Stimulated activated CD4-positive, alpha-beta T cell treated with anti-CD3 and anti-CD28 coated beads, TNF-alpha, amount 100 ng/mL, for 48 hours (primary cell): ENCODE results near the gene CNGA3.
"Not testable (repeated sequence)": the region's sequence is repeated elsewhere in the genome, so short reads cannot be mapped to it uniquely, and the experiment has no call there.

ENCODE experiments used
- DNase-seq, 3 donors: peaks; one replicate each; pipeline ENCODE4 v3.0.0-alpha.2; 2020; ENCODE audit warnings: low read depth in 3 of 3

CNGA3 gene

DNA sequence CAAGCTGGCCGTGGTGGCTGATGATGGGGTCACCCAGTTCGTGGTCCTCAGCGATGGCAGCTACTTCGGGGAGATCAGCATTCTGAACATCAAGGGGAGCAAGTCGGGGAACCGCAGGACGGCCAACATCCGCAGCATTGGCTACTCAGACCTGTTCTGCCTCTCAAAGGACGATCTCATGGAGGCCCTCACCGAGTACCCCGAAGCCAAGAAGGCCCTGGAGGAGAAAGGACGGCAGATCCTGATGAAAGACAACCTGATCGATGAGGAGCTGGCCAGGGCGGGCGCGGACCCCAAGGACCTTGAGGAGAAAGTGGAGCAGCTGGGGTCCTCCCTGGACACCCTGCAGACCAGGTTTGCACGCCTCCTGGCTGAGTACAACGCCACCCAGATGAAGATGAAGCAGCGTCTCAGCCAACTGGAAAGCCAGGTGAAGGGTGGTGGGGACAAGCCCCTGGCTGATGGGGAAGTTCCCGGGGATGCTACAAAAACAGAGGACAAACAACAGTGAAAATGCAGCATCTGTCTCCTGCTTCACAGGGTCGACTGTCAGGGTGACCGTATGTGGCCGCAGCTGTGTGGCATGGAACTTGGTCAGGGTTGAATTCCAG, 50.6 kb downstream of the CNGA3 start:
- no peak for DNase-seq

DNA sequence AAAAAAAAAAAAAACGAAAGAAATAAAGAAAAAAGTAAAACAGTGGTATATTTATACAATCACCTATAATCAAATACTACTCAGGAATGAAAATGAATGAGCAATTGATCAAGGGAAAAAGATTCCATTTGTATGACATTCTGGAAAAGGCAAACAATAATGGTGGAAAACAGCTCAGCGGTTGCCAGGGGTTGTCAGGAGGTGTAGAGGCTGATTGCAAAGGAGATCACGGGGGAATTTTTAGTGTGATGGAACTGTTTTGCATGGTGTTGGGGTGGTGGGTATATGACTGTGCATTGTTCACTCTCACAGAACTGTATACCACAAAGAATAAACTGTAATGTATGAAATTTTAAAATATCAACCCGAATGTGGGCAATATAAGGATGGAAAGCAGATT, 52.9 kb downstream of the CNGA3 start:
- no peak for DNase-seq

DNA sequence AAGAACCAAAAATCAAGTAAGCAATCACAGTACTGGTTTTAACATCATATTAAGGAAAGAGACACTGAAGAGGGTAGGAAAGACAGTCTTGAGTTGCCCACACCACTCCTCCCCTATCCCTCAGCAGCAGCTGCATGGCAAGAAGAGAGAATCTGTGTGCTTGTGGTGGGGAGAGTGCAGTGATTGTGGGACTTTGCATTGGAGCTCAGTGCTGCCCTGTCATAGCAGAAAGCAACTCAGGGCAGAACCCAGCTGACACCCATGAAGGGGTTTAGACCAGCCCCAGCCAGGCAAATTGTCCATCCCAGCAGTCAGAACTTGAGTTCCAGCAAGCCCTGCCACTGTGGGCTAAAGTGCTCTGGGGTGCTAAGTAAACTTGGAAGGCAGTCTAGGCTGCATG, 57.6 kb downstream of the CNGA3 start:
- no peak for DNase-seq

DNA sequence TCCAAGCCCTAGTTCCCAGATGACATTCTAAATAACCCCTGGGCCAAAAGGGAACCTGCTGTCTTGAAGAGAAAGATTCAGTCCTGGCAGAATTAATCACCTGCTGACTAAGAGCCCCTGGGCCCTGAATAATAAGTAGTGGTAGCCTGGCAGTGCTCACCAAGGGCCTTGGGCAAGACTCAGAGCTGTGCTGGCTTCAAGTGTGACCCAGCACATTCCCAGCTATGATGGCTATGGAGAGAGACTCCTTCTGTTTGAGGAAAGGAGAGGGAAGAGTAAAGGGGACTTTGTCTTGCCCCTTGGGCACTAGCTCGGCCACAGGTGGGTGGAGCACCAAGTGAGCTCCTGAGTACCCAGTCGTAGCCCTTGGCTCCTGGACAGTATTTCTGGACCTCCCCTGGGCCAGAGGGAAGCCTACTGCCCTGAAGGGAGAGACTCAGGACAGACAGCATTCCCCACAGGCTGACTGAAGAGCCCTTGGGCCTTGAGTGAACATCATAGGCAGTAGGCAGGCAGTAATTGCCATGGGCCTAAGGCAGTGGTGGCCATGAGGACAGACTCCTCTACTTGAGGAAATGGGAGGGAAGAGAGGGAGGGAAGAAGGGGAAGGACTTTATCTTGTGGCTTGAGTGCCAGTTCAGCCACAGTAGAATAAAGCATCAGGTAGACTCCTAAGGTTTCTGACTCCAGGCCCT, 58.4 kb downstream of the CNGA3 start:
- no peak for DNase-seq

DNA sequence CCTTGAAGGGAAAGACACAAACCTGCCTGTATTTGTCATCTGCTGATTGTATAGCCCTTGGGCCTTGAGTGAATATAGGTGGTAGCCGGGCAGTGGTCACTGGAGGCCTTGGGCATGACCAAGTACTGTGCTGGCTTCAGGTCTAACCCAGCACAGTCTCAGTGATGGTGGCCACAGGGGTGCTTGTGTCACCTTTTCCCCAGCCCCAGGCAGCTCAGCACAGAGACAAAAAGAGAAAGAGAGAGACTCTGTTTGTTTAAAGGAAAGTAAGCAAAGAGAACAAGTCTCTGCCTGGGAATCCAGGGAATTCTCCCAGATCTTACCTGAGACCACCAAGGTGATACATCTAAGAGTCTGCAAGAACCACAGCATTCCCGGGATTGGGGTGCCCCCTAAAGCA, 59.0 kb downstream of the CNGA3 start:
- DNase-seq, result no peak

DNA sequence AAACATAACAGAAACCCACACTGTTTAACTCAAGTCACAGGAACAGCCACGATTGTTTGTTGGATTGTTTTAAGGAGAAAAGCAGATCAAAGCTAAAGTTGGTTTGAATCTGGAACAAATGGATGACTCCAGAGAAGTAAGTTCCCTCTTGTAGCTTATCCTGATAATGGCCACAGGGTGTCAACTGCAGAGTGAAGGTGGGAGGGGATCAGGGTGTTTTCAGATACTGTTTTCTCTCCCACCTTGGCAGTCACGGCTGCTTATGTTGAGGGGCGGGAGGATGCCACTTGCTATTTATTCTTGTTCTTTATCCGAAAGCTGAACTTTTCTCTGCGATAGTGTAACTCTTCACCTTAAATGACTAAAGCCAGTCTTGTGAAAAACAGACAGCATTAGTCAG, 61.9 kb downstream of the CNGA3 start:
- no peak for DNase-seq

DNA sequence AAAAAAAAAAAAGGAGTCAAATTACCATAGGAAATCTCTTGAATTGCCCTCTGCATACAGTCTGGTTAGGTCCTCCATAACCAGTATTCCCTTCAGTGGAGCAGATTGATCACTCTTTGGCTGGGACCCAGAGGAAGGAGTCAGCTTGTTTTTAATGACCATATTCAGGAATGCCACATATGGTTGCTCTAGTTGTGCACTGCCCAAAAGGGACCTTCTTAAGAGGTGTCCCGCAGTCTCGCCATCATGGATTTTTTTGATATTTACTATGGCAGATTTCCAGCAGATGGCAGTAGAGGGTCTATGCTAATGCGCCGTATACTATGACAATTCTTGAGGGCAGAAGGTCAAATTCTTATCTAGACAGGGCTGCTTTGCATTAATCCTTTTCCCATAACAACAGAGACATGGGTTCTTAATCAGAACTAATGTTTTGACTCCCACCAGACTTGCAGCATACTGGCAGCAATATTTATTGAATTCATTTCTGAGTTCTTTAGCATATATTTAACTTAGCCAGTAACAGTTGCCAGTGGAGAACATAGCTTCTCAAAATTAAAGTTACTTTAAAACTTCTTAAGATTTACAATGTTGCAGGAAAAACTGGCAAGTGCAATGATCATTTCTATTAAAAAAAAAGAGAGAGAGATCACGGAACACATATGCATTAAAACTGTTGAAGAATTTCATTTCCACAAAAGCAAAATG, 66.6 kb downstream of the CNGA3 start:
- DNase-seq, result peak; percentile 20 to 65 (median 33)

DNA sequence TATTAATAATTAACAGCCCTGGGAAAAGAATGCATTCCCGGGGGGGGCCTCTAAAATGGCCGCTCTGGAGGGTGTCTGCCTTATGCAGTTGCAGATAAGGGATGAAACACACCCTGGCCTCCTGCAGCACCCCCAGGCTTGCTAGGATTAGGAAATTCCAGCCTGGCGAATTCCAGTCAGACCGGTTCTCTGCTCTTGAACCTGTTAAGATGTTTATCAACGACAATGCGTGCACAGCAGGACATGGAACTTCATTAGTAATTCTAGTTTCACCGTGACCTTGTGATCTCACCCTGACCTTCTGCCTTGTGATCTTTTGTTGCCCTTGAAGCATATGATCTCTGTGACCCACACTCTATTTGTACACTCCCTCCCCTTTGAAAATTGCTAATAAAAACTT, 68.0 kb downstream of the CNGA3 start:
- DNase-seq, result not testable (repeated sequence)

DNA sequence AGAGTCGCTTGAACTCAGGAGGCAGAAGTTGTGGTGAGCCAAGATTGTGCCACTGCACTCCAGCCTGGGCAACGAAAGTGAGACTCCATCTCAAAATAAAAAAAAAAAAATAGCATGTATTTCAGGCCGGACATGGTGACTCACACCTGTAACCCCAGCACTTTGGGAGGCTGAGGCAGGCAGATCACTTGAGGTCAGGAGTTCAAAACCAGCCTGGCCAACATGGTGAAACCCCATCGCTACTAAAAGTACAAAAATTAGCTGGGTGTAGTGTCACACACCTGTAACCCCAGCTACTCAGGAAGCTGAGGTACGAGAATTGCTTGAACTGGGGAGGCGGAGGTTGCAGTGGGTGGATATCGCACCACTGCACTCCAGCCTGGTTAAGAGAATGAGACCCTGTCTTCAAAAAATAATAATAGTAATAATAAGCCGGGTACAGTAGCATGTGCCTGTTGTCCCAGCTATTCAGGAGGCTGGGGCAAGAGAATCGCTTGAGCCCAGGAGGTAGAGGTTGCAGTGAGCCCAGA, 69.5 kb downstream of the CNGA3 start:
- DNase-seq, result not testable (repeated sequence)

DNA sequence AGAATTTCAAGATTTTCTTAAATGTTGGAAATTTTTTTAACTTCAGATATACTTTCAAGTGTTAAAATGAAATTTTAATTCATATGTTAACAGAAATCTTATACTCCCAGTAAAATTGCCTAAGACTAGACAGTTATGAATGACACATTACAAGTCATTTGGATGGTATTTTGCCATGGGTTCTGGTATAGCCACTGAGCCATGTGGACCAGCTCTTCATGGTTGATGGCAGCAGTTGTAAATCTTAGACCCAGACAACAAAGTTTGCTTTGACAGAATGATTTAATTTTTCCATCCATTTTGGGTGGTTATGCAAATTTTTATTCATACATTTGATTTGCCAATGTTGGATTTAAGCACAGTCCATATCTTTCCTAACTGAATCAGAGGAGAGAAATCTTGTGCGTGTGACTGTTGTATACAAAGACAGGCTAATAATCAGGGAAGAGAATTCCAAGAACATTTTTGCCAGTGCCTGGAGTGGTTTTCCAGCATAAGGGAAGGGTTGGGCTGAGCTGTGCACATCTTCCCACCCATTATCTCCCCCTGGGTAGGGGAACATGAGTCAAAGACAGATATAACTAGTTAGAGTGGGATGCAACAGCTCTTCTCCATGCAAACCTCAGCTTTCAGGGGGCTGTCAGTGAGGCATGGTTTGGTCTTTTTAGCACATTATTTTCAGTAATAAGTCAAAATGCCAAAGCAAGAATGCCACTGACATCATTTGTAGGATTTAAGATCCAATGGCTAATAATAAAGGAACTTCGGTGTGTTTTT, 70.3 kb downstream of the CNGA3 start:
- no peak for DNase-seq

DNA sequence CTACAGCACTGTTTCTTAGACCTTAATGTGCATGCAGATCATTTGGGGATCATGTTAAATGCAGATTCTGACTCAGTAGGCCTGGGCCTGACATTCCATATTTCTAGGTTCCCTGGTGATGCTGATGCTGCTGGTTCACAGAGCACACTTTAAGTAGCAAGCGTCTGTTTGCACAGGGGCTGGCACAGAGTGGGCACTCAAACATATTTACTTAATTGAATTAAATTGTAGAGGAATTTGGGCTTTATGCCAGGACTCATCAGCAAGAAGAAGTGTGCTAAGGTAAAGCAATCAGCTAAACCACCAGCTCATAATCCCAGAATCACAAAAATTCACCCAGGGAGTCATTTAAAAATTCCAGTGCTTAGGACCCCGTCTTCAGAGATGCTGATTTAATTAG, 73.3 kb downstream of the CNGA3 start:
- DNase-seq, result no peak

DNA sequence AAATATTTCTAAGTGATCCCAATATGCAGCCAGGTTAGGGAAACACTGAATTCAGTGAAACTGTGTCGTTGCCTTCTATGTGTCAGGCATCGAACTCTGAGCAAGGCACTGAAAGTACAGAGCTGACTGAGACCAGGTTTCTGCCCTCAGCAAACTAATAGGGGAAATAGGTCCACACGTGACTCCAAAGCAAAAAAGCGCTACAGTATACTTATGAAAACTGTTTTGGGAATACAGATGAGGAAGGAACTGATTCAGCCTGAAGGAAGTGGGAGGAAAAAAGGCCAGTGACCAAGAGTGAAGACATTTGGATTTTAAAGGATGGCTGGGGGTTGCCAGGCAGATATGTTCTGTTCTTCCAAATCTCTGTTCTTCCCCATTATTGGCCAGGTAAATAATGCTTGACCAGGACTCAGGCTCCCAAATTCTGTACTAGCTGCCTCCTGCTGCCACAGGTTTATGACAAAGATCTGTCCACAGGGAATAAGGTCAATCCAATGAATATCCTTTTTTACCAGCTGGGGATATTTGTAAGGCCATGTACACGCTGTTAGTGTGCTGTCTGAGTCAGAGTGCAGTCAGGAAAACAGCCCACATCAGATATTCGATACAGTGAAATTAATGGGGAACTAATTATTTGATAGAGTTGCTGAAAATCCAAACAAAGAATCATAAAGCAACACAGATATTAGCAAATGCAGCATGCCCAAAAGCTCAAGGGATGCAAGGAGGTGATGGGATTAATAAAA, 73.9 kb downstream of the CNGA3 start:
- no peak for DNase-seq

DNA sequence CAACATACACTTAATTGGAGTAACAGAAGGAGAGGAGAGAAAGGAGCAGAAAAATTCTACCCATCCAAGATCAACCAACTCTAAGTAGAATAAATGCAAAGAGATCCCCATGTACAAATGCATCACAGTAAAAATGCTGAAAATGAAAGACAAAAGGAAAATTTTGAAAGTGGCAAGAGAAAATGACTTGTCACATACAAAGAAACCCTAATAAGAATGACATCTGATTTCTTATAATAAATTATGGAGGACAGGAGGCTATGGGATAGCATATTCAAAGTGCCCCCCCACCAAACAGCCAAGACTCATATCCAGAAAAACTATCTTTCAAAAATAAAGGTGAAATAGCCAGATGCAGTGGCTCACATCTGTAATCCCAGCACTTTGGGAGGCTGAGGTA, 76.2 kb downstream of the CNGA3 start:
- DNase-seq, result no peak

DNA sequence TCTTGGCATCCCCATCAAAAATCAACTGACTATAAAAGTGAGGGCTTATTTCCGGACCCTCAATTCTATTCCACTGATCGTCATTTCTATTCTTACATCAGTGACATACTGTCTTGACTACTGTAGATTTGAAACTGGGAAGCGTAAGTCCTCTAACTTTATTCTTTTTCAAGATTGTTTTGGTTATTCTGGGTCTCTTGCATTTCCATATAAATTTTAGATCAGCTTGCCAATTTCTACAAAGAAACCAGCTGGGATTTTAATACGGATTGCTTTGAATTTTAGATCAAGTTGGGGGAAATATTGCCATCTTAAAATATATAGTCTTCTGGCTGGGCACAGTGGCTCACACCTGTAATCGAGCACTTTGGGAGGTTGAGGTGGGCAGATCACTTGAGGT, 80.5 kb downstream of the CNGA3 start:
- DNase-seq, result no peak

DNA sequence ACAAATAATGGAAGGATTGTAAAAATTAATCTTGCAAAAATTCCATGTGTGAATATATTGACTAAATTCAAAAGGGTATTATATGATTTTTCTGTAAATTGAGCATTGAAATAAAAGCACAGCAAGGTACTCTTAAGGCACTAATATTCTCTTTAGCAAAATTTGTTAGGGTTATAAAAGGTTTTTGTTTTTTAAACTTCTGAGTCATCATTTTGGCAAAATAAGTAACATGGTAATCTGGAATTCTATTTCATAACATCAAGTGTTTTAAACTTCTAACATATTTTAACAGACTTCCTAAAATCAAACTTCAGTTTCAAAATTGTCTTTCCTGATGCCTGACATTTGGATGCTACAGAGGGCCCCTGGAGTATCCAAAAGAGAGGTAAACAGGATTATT, 85.9 kb downstream of the CNGA3 start:
- DNase-seq, result no peak

DNA sequence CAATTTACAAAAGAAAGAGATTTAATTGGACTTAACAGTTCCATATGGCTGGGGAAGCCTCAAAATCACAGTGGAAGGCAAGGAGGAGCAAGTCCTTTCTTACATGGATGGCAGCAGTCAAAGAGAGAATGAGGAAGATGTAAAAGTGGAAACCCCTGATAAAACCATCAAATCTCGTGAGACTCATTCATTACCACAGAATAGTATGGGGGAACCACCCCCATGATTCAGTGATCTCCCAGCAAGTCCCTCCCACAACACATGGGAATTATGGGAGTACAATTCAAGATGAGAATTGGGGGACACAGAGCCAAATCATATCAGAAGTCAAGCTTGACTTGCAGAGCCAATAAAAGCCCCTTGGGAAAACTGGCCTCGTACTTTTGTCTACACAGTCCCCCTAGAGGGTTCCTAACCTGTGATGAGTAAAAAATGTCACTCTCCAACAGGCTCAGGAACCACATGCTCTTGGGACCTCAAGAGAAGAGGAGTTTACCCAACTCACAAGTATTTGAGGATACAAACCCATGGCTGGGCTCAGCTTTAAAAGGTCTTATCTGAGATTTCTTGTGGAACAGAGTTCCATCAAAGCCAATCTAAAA, 87.2 kb downstream of the CNGA3 start:
- DNase-seq, result no peak

DNA sequence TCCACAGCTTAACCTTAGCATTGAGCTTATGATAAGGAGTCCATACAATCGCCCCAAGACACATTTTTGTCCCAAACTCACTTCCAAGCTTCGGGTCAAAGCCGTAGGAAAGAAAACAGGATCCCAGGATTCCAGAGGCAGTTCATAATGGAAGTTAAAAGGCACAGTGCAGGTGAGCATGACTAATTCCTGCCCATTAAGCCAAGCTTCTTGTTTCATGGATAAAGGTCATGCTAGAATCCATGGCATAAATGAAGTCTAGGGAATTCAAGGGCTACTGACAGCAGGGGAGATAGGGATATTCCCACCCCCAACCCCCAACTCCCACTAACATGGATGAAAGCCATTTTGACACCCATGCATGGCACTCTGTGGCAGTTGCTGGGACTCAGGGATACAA, 88.2 kb downstream of the CNGA3 start:
- no peak for DNase-seq

DNA sequence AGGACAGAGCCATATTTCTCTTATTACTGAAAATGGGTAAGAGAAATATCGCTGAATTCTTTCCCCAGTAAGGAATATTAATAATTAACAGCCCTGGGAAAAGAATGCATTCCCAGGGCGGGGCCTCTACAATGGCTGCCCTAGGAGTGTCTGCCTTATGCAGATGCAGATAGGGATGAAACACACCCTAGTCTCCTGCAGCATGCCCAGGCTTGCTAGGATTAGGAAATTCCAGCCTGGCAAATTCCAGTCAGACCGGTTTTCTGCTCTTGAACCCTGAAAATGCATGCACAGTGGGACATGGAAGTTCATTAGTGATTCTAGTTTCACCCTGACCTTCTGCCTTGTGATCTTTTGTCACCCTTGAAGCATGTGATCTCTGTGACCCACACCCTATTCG, 89.4 kb downstream of the CNGA3 start:
- DNase-seq, result not testable (repeated sequence)

DNA sequence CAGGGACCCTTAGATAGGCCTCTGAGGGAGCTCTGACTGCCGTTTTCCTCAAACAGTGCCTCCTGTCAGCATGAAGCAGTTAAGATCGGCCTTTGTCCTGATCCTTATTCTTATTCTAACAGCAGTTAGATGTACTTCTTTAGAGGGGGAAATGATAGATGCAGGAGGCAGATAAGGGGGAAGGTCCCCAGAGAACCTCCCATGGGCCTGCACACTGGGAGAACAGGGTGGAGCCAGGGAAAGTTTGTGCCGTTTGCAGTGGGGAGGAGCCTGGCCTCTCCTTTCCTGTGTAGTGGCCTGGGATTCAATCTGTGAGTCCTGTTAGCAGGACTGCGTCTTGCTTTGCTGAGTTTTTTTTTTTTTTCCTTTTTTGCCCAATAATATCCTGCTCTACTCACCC, 90.5 kb downstream of the CNGA3 start:
- DNase-seq, result no peak

DNA sequence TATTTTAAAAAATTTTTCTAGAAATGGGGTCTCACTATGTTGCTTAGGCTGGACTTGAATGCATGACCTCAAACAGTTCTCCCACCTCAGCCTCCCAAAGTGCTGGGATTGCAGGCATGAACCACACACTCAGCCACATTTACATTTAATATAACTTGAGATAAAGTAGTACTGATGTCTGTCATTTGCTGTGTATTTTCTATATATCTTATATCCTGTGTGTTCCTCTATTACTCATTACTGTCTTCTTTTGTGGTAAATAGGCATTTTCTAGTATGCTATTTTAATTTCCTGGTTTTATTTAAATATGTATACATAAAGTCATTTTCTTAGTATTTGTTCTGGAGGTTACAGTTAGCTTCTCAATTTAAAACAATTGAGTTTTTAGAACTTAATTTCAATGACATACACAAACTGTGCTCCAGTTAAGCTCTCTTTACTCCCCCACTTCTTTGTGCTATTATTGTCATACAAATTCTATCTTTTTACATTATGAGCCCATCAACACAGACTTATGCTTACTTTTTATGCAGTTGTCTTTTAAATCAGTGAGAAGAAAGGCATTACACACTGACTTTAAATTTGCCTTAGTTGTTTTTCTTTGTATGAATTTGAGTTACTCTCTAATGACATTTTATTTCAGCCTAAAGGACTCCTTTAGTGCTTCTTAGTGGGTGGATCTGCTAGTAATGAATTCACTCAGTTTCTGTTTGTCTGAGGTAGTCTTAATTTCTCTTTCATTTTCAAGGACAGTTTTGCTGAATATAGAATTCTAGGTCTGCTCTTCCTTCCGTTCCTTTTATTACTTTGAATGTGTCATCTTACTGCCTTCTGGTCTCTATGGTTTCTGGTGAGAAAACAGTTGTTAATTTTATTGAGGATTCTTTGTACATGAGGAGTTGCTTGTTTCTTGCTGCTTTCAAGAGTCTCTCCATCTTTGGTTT, 92.2 kb downstream of the CNGA3 start:
- no peak for DNase-seq
